ENCODE data around the gene ZNF462.

GRCh38 chr9:107054146-107054545, 191.2 kb downstream of the ZNF462 start:
- TF ChIP-seq ELF4 (CRISPR knock-in tag; IDR thresholded peaks at IDR 0.05; ENCODE audit: low read depth) (no peak), MAX (CRISPR knock-in tag; IDR thresholded peaks at IDR 0.05) (no peak), SP1 (CRISPR knock-in tag; conservative IDR thresholded peaks at IDR 0.05) (no peak), RELA (CRISPR knock-in tag; IDR thresholded peaks at IDR 0.05; ENCODE audit: borderline replicate concordance) (no peak), CTCF (IDR thresholded peaks at IDR 0.05) (no peak), FOXJ3 (CRISPR knock-in tag; IDR thresholded peaks at IDR 0.05; ENCODE audit: borderline replicate concordance) (no peak), NR3C1 (CRISPR knock-in tag; conservative IDR thresholded peaks at IDR 0.05; ENCODE audit: low read depth) (no peak), OVOL2 (CRISPR knock-in tag; IDR thresholded peaks at IDR 0.05; ENCODE audit: borderline replicate concordance) (no peak), E2F1 (CRISPR knock-in tag; IDR thresholded peaks at IDR 0.05) (no peak), ETV6 (CRISPR knock-in tag; IDR thresholded peaks at IDR 0.05) (no peak), NR1H2 (CRISPR knock-in tag; IDR thresholded peaks at IDR 0.05) (no peak)
- TF ChIP-seq, protein P1, sequence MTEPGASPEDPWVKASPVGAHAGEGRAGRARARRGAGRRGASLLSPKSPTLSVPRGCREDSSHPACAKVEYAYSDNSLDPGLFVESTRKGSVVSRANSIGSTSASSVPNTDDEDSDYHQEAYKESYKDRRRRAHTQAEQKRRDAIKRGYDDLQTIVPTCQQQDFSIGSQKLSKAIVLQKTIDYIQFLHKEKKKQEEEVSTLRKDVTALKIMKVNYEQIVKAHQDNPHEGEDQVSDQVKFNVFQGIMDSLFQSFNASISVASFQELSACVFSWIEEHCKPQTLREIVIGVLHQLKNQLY (CRISPR knock-in tag; IDR thresholded peaks at IDR 0.05), result no peak
- TF ChIP-seq, protein P2, sequence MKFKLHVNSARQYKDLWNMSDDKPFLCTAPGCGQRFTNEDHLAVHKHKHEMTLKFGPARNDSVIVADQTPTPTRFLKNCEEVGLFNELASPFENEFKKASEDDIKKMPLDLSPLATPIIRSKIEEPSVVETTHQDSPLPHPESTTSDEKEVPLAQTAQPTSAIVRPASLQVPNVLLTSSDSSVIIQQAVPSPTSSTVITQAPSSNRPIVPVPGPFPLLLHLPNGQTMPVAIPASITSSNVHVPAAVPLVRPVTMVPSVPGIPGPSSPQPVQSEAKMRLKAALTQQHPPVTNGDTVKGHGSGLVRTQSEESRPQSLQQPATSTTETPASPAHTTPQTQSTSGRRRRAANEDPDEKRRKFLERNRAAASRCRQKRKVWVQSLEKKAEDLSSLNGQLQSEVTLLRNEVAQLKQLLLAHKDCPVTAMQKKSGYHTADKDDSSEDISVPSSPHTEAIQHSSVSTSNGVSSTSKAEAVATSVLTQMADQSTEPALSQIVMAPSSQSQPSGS (CRISPR knock-in tag; IDR thresholded peaks at IDR 0.05; ENCODE audit: borderline replicate concordance, low read depth), result no peak
